HEK293 (cell line): ENCODE data around the gene SENP7.

Experiments
- CTCF ChIP-seq: fragments of 450-650 bp; formaldehyde crosslinking; IDR thresholded peaks from 2 replicates; pipeline ENCODE4 v1.5.1; 2016; ENCODE audit warnings: missing biosample characterization, missing genetic modification characterization
- SP3 ChIP-seq: fragments of 450-650 bp; formaldehyde crosslinking; IDR thresholded peaks from 2 replicates; pipeline ENCODE4 v1.5.1; 2016; ENCODE audit warnings: missing biosample characterization, missing genetic modification characterization
- ZBTB11 ChIP-seq: fragments of 450-650 bp; formaldehyde crosslinking; conservative IDR thresholded peaks from 2 replicates; pipeline ENCODE4 v1.5.1; 2016; ENCODE audit warnings: low read depth, missing biosample characterization, missing genetic modification characterization
- ZFP69B ChIP-seq: fragments of 450-650 bp; formaldehyde crosslinking; IDR thresholded peaks from 2 replicates; pipeline ENCODE4 v1.5.1; 2016; ENCODE audit warnings: missing biosample characterization, missing genetic modification characterization
- ZNF114 ChIP-seq: fragments of 450-650 bp; formaldehyde crosslinking; IDR thresholded peaks from 2 replicates; pipeline ENCODE4 v1.5.0; 2017; ENCODE audit warnings: missing biosample characterization, missing genetic modification characterization
- ZNF148 ChIP-seq: fragments of 450-650 bp; formaldehyde crosslinking; IDR thresholded peaks from 2 replicates; pipeline ENCODE4 v1.5.0; 2017; ENCODE audit warnings: missing biosample characterization, missing genetic modification characterization, borderline replicate concordance
- ZNF16 ChIP-seq: fragments of 450-650 bp; formaldehyde crosslinking; IDR thresholded peaks from 2 replicates; pipeline ENCODE4 v1.5.1; 2016; ENCODE audit warnings: low read depth, missing biosample characterization, missing genetic modification characterization
- ZNF24 ChIP-seq: fragments of 450-650 bp; formaldehyde crosslinking; IDR thresholded peaks from 2 replicates; pipeline ENCODE4 v1.5.1; 2016; ENCODE audit warnings: missing biosample characterization, missing genetic modification characterization
- ZNF335 ChIP-seq: fragments of 450-650 bp; formaldehyde crosslinking; conservative IDR thresholded peaks from 2 replicates; pipeline ENCODE4 v1.5.1; 2016; ENCODE audit warnings: missing biosample characterization, missing genetic modification characterization
- ZNF341 ChIP-seq: fragments of 450-650 bp; formaldehyde crosslinking; IDR thresholded peaks from 2 replicates; pipeline ENCODE4; 2016; ENCODE audit warnings: low read depth, missing biosample characterization, missing genetic modification characterization
- ZNF624 ChIP-seq: fragments of 450-650 bp; formaldehyde crosslinking; IDR thresholded peaks from 2 replicates; pipeline ENCODE4 v1.5.1; 2017; ENCODE audit warnings: missing biosample characterization, missing genetic modification characterization
- ZNF76 ChIP-seq: fragments of 450-650 bp; formaldehyde crosslinking; IDR thresholded peaks from 2 replicates; pipeline ENCODE4; 2016; ENCODE audit warnings: low read depth, missing biosample characterization, missing genetic modification characterization, borderline replicate concordance

GRCh38 chr3:101529816-101530685 is 17.0 kb upstream of the SENP7 start:
- TF ChIP-seq ZNF76 (tag by site-specific recombination) (no peak), ZNF114 (tag by site-specific recombination) (no peak), ZNF335 (tag by site-specific recombination) (no peak), SP3 (tag by site-specific recombination) (no peak), ZNF148 (no peak), CTCF (tag by site-specific recombination) (no peak), ZNF24 (tag by site-specific recombination) (no peak), ZNF624 (no peak), ZNF341 (tag by site-specific recombination) (no peak), ZBTB11 (no peak), ZNF16 (no peak), ZFP69B (tag by site-specific recombination) (no peak)
